GM10248 (cell line): ENCODE data around the gene RUFY4.
"Not testable (repeated sequence)": the region's sequence is repeated elsewhere in the genome, so short reads cannot be mapped to it uniquely, and the experiment has no call there.

Experiments
- CTCF ChIA-PET: fragments of 300-600 bp; sonication (Branson Sonifier 250); formaldehyde crosslinking; extraction: SDS; loops from one replicate; lab custom pipeline; 2021; ENCODE audit warnings: antibody characterized with exemption; lab: Yijun Ruan, JAX
- POLR2A ChIA-PET: fragments of 350-650 bp; sonication (Branson Sonifier 250); formaldehyde crosslinking; extraction: SDS; loops from one replicate; lab custom pipeline; 2020; ENCODE audit warnings: antibody characterized with exemption; lab: Yijun Ruan, JAX
- DNase-seq: peaks from one replicate; pipeline ENCODE4 v3.0.0; 2012; ENCODE audit errors: extremely low spot score
- CTCF ChIP-seq: IDR thresholded peaks from 2 replicates; pipeline ENCODE4 v1.5.1; 2012; ENCODE audit warnings: mild to moderate bottlenecking, low read depth; ENCODE audit errors: extremely low read depth, missing control alignments, control extremely low read depth

The RUFY4 gene, protein sequence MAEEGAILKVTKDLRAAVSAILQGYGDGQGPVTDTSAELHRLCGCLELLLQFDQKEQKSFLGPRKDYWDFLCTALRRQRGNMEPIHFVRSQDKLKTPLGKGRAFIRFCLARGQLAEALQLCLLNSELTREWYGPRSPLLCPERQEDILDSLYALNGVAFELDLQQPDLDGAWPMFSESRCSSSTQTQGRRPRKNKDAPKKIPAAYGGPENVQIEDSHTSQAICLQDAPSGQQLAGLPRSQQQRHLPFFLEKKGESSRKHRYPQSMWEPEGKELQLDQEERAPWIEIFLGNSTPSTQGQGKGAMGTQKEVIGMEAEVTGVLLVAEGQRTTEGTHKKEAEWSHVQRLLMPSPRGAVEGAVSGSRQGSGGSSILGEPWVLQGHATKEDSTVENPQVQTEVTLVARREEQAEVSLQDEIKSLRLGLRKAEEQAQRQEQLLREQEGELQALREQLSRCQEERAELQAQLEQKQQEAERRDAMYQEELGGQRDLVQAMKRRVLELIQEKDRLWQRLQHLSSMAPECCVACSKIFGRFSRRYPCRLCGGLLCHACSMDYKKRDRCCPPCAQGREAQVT

GRCh38 chr2:218068721-218069334 lies at the start of gene RUFY4:
Gene RUFY4 (plus strand): TSS chr2:218069253. CDS start chr2:218070606, 1,353 bp downstream.
- POLR2A ChIA-PET, result not testable (repeated sequence)
- CTCF ChIA-PET, result interaction anchor here (0.6 to 4.3 kb wide), 21 partner anchors 8 to 286 kb away, joined by 3 to 52 read pairs (median 4); no protein-coding TSS in a partner anchor
- peak; percentile 79 for TF ChIP-seq CTCF
- DNase-seq, result peak; percentile 76

GRCh38 chr2:218019411-218020060 lies 49.5 kb upstream of the RUFY4 start:
- ChIA-PET POLR2A (no interaction called here), CTCF (no interaction called here)
- DNase-seq, result no peak
- no peak for TF ChIP-seq CTCF

GRCh38 chr2:218020281-218020680 lies 48.8 kb upstream of the RUFY4 start:
- CTCF ChIA-PET, result no interaction called here
- TF ChIP-seq CTCF, result no peak
- POLR2A ChIA-PET, result no interaction called here
- no peak for DNase-seq

GRCh38 chr2:218020966-218021535 lies 48.0 kb upstream of the RUFY4 start:
- ChIA-PET CTCF (no interaction called here), POLR2A (no interaction called here)
- no peak for DNase-seq
- no peak for TF ChIP-seq CTCF

DNA sequence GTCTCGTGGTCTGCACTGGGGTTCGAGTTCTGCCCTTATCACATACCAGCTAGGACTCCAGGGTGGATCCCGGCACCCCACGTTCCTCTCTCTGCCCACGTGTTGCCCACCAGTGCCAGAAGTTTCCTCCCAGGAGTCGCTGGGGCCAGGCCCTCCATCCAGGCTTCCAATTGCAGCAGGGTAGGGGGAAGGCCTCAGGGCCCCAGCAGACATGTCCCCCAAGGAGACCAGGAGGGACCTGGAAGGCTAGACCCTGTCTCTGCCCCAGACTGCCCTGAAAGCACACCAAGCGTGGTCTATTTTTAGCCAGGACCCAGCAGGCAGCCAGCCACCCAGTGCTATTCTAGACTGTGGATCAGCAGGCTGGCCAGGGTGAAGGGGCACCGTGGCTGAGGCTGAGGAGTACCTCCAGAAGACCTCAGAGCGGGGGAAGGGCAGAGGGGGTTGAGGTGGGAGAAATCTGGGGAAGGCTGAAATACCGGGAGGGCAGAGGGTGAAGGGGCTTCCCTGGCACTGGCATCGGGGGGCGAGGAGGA lies 47.4 kb upstream of the RUFY4 start:
- ChIA-PET POLR2A (no interaction called here), CTCF (interaction anchor here (3.3 kb wide), 1 partner anchor 12 kb away, joined by 11 read pairs; no protein-coding TSS in a partner anchor)
- DNase-seq, result no peak
- TF ChIP-seq CTCF, result no peak
